IMR-90 (cell line): ENCODE data around the gene HSPA1A. TPM values are rescaled to one million over a fixed set of nuclear protein-coding genes. Genes with fewer than 3 reads are reported as not detected.
A peak's percentile ranks its signal among the peaks of the same experiment; 100 is the strongest.

Experiments used
- ATAC-seq: fragments of 200-7000 bp; cut with Tn5 transposase; 2 replicates; pipeline ENCODE4 v1.9.1; 2020; ENCODE audit warnings: low read depth, mild to moderate bottlenecking, moderate library complexity
- BruUV-seq: library from RNA; stranded (reverse); fragments of 400-500 nt; replicated peaks from 2 replicates; lab custom pipeline; 2021; lab: Mats Ljungman, UMichigan
- CTCF ChIA-PET: fragments of 300-600 bp; formaldehyde crosslinking; extraction: SDS; loops from one replicate; lab custom pipeline; 2021; ENCODE audit warnings: antibody characterized with exemption; lab: Yijun Ruan, JAX
- POLR2A ChIA-PET: fragments of 300-600 bp; sonication (Branson Sonifier 250); formaldehyde crosslinking; loops from one replicate; lab custom pipeline; 2022; ENCODE audit warnings: antibody characterized with exemption; ENCODE audit not compliant: unreplicated experiment; lab: Charles Lee
- DNase-seq: peaks from one replicate; pipeline ENCODE4 v3.0.0; 2013
- H2AFZ ChIP-seq: replicated peaks from 2 replicates; pipeline ENCODE3; 2013; ENCODE audit warnings: low read length, mild to moderate bottlenecking; ENCODE audit not compliant: poor library complexity
- H2AK5ac ChIP-seq: 2 replicates; pipeline ENCODE4 v1.6.1; 2013; ENCODE audit warnings: low read depth, low read length, inconsistent platforms
- H2AK9ac ChIP-seq: replicated peaks from 2 replicates; pipeline ENCODE3; 2013; ENCODE audit warnings: mild to moderate bottlenecking, low read depth, low read length, moderate library complexity; ENCODE audit not compliant: poor library complexity
- H2BK120ac ChIP-seq: 2 replicates; pipeline ENCODE4 v1.6.1; 2013; ENCODE audit warnings: low read depth, low read length, inconsistent platforms
- H2BK15ac ChIP-seq: 3 replicates; pipeline ENCODE4 v1.6.1; 2013; ENCODE audit warnings: low read depth, low read length, inconsistent platforms
- H2BK20ac ChIP-seq: 2 replicates; pipeline ENCODE4 v1.6.1; 2013; ENCODE audit warnings: low read depth, mild to moderate bottlenecking, inconsistent platforms, low read length, moderate library complexity
- H2BK5ac ChIP-seq: 2 replicates; pipeline ENCODE4 v1.6.1; 2013; ENCODE audit warnings: mild to moderate bottlenecking, low read depth, low read length, inconsistent platforms; ENCODE audit not compliant: poor library complexity, severe bottlenecking
- H3K14ac ChIP-seq: replicated peaks from 2 replicates; pipeline ENCODE4 v1.6.1; 2013; ENCODE audit warnings: low read depth, low read length, inconsistent platforms
- H3K18ac ChIP-seq: 2 replicates; pipeline ENCODE4 v1.6.1; 2013; ENCODE audit warnings: low read depth, low read length, control low read depth
- H3K23ac ChIP-seq: 2 replicates; pipeline ENCODE4 v1.6.1; 2013; ENCODE audit warnings: low read depth, low read length, inconsistent platforms
- H3K27ac ChIP-seq: 2 replicates; pipeline ENCODE4 v1.5.1; 2013; ENCODE audit warnings: mild to moderate bottlenecking, control low read depth, low read length; ENCODE audit not compliant: insufficient read depth
- H3K27me3 ChIP-seq: 2 replicates; pipeline ENCODE4 v1.6.1; 2013; ENCODE audit warnings: low read length; ENCODE audit not compliant: control insufficient read depth, insufficient read depth
- H3K36me3 ChIP-seq: 2 replicates; pipeline ENCODE4 v1.6.1; 2013; ENCODE audit warnings: low read length, mixed read lengths; ENCODE audit not compliant: control insufficient read depth, insufficient read depth
- H3K4ac ChIP-seq: 2 replicates; pipeline ENCODE4 v1.6.1; 2013; ENCODE audit warnings: low read depth, low read length, inconsistent platforms
- H3K4me1 ChIP-seq: 2 replicates; pipeline ENCODE4 v1.6.1; 2013; ENCODE audit warnings: low read length, mixed read lengths; ENCODE audit not compliant: control insufficient read depth, insufficient read depth
- H3K4me2 ChIP-seq: 2 replicates; pipeline ENCODE4 v1.6.1; 2013; ENCODE audit warnings: low read depth, mild to moderate bottlenecking, control low read depth, low read length, moderate library complexity
- H3K4me3 ChIP-seq: 2 replicates; pipeline ENCODE4 v1.5.1; 2013; ENCODE audit warnings: low read depth, mild to moderate bottlenecking, control low read depth, low read length, moderate library complexity; ENCODE audit not compliant: insufficient read depth
- H3K56ac ChIP-seq: 2 replicates; pipeline ENCODE4 v1.6.1; 2013; ENCODE audit warnings: low read length, inconsistent platforms; ENCODE audit not compliant: insufficient read depth; ENCODE audit errors: extremely low read depth
- H3K79me1 ChIP-seq, 2 experiments: 2 replicates each; pipeline ENCODE4 v1.6.1; 2013; ENCODE audit warnings: low read length in 2 of 2, inconsistent platforms in 1 of 2, low read depth in 1 of 2
- H3K9ac ChIP-seq: 2 replicates; pipeline ENCODE4 v1.6.1; 2013; ENCODE audit warnings: low read depth, low read length, control low read depth
- H3K9me1 ChIP-seq: 2 replicates; pipeline ENCODE4 v1.6.1; 2013; ENCODE audit warnings: low read length, inconsistent platforms; ENCODE audit not compliant: insufficient read depth
- H3K9me3 ChIP-seq: 2 replicates; pipeline ENCODE4 v1.6.1; 2013; ENCODE audit warnings: low read length; ENCODE audit not compliant: control insufficient read depth, insufficient read depth
- H4K20me1 ChIP-seq: 2 replicates; pipeline ENCODE4 v1.6.1; 2013; ENCODE audit warnings: low read length, inconsistent platforms; ENCODE audit not compliant: insufficient read depth
- H4K5ac ChIP-seq: 2 replicates; pipeline ENCODE4 v1.6.1; 2013; ENCODE audit warnings: mild to moderate bottlenecking, low read depth, low read length, control low read depth
- H4K8ac ChIP-seq, 2 experiments: 2 replicates each; pipeline ENCODE4 v1.6.1; 2013; ENCODE audit warnings: low read depth in 2 of 2, low read length in 2 of 2, control low read depth in 1 of 2, inconsistent platforms in 1 of 2
- H4K91ac ChIP-seq: 2 replicates; pipeline ENCODE4 v1.6.1; 2013; ENCODE audit warnings: low read depth, low read length, inconsistent platforms; ENCODE audit not compliant: insufficient read depth
- BHLHE40 ChIP-seq: fragments of 150-350 bp; IDR thresholded peaks from 2 replicates; pipeline ENCODE4 v1.6.1; 2016; ENCODE audit warnings: mild to moderate bottlenecking, low read depth, low read length
- MAZ ChIP-seq: IDR thresholded peaks from 2 replicates; pipeline ENCODE4 v1.6.1; 2012; ENCODE audit warnings: low read depth, mild to moderate bottlenecking, low read length, improper control_type of control experiment, moderate library complexity, borderline replicate concordance
- WGBS, 2 experiments: methylation state at CpG; one replicate each; pipeline versions ENCODE4 v1.1.5 to v1.1.7; 2013; ENCODE audit warnings: missing lambda C conversion rate in 2 of 2; ENCODE audit not compliant: insufficient read length in 1 of 2; ENCODE audit errors: extremely low coverage in 2 of 2; 5-methylcytosine and 5-hydroxymethylcytosine counted together
- dilution Hi-C: fragments of 300-500 bp; cut with HindIII; formaldehyde crosslinking; loops from one replicate; pipeline ENCODE4 v1.14.3; 2018; ENCODE audit warnings: low sequenced_read_pairs; ENCODE audit not compliant: unreplicated experiment
- in situ Hi-C: fragments of 300-500 bp; cut with MboI; formaldehyde crosslinking; loops from 3 replicates; pipeline ENCODE4 v1.14.3; 2019; ENCODE audit warnings: low sequenced_read_pairs, inconsistent platforms, mixed read lengths
- intact Hi-C: fragments of 100-400 bp; cut with micrococcal nuclease; formaldehyde crosslinking; loops from 2 replicates; pipeline ENCODE4 v1.10.0; 2022
- polyA plus RNA-seq, 3 experiments: library from polyadenylated mRNA; depleted of rRNA; stranded (reverse); fragments of >200 nt; gene quantifications; 2 replicates each; pipeline ENCODE4 v1.2.3, GENCODE V29; 2012; ENCODE audit warnings: low replicate concordance in 1 of 3
- total RNA-seq: library from RNA; depleted of rRNA; stranded (reverse); fragments of >200 nt; gene quantifications from 2 replicates; pipeline ENCODE4 v1.2.3, GENCODE V29; 2012

HSPA1A gene
- total and polyA plus RNA-seq, 2 of the 4 experiments (the other 2 are of a cell fraction): 94.6 to 95.3 TPM

- TF ChIP-seq MAZ: no peak
- TF ChIP-seq BHLHE40: peak; percentile 63; the same call in 1 of the 2 replicates
- Histone ChIP-seq H3K4me2 (peak overlapping the region; percentile 98), H4K5ac (peak overlapping the region; percentile 79), H2BK120ac (no peak overlapping the region), H2BK15ac (no peak overlapping the region; the same call in 2 of the 3 replicates), H4K20me1 (no peaks in the 10 kb centered on the region), H2AK9ac (peak overlapping the region; percentile 100), H3K4me1 (no peaks in the 10 kb centered on the region; the same call in 1 of the 2 replicates), H3K14ac (peak overlapping the region; percentile 39), H3K9ac (peak overlapping the region; percentile 93), H3K4ac (peak overlapping the region; percentile 98), H3K9me3 (no peaks in the 10 kb centered on the region), H3K27ac (peak overlapping the region; percentile 97), H3K4me3 (peak overlapping the region; percentile 77), H2AK5ac (peak overlapping the region; percentile 86; the same call in 1 of the 2 replicates), H4K8ac (peak overlapping the region; percentile 81 to 82), H3K79me1 (peaks cover 0 to 46% of the 10 kb centered on the region in 2 experiments), H3K56ac (peak overlapping the region; percentile 80; the same call in 1 of the 2 replicates), H3K9me1 (0 out of 2 replicates have a peak, but pooled peaks cover 3% of the 10 kb centered on the region), H3K36me3 (peaks cover 16% of the 10 kb centered on the region), H2BK20ac (no peak overlapping the region), H2AFZ (peak overlapping the region; percentile 100), H3K27me3 (no peaks in the 10 kb centered on the region), H3K23ac (peak overlapping the region; percentile 92), H4K91ac (peak overlapping the region; percentile 69), H3K18ac (peak overlapping the region; percentile 50; the same call in 1 of the 2 replicates), H2BK5ac (peak overlapping the region; percentile 100)
- ChIA-PET CTCF (no interaction called here), POLR2A (interaction anchor here (0.6 kb wide), 1 partner anchor 187 kb away, joined by 3 read pairs; no protein-coding TSS in a partner anchor)
- BruUV-seq: no TSS peak
- intact Hi-C loops: loop anchor here (2.0 kb wide), 1 partner anchor 56 kb away; no protein-coding TSS in a partner anchor
- no peak for ATAC-seq
- dilution Hi-C loops: no loop called here
- in situ Hi-C loops: no loop called here
- WGBS, 2 experiments: 13% methylated on average over 4 of the region's 7 CpGs; no CpG with 5 or more reads in 1 of the 2 experiments
- peak; percentile 40 for DNase-seq
These were observed 21.0 kb upstream of the HSPA1A start for GRCh38 chr6:31794294-31794865.
